Activated T-cell treated with anti-CD3 and anti-CD28 coated beads, Interleukin-2, amount 50 U/mL, for 72 hours (primary cell): ENCODE measurements around the gene MYH15. TPM values are rescaled to one million over a fixed set of nuclear protein-coding genes. Genes with fewer than 3 reads are reported as not detected.

Source experiments
- ATAC-seq, 2 donors: fragments of 150-1000 bp; cut with Tn5 transposase; replicated peaks in 1 of 2; 2 replicates each; pipeline ENCODE4 v1.10.0; 2021; ENCODE audit warnings: moderate library complexity in 2 of 2, mild to moderate bottlenecking in 1 of 2
- DNase-seq, 2 donors: peaks; one replicate each; pipeline ENCODE4 v3.0.0; 2021 to 2022; ENCODE audit warnings: mixed read lengths in 1 of 2
- H3K27ac Mint-ChIP-seq: one replicate; pipeline ENCODE4 v1.8.0; 2022; ENCODE audit warnings: mild to moderate bottlenecking, moderate library complexity, mixed read lengths
- H3K27me3 Mint-ChIP-seq: one replicate; pipeline ENCODE4 v1.8.0; 2022; ENCODE audit warnings: low read depth, mixed read lengths
- H3K36me3 Mint-ChIP-seq, 2 donors: one replicate each; pipeline ENCODE4 v1.8.0; 2022; ENCODE audit warnings: mixed read lengths in 2 of 2, mild to moderate bottlenecking in 1 of 2; ENCODE audit not compliant: insufficient read depth in 2 of 2
- H3K4me1 Mint-ChIP-seq: one replicate; pipeline ENCODE4 v1.8.0; 2022; ENCODE audit warnings: low read depth, mixed read lengths
- H3K4me3 Mint-ChIP-seq, 2 donors: one replicate each; pipeline ENCODE4 v1.8.0; 2022; ENCODE audit warnings: mild to moderate bottlenecking in 2 of 2, mixed read lengths in 2 of 2, moderate library complexity in 2 of 2
- H3K9me3 Mint-ChIP-seq, 2 donors: one replicate each; pipeline ENCODE4 v1.8.0; 2022; ENCODE audit warnings: mixed read lengths in 2 of 2
- total RNA-seq, 2 donors: library from RNA; stranded (reverse); gene quantifications; one replicate each; pipeline ENCODE4 v1.2.3, GENCODE V29; 2022

The MYH15 gene
- total RNA-seq, 2 donors from 2014 or later: 1.3 to 1.8 TPM

DNA sequence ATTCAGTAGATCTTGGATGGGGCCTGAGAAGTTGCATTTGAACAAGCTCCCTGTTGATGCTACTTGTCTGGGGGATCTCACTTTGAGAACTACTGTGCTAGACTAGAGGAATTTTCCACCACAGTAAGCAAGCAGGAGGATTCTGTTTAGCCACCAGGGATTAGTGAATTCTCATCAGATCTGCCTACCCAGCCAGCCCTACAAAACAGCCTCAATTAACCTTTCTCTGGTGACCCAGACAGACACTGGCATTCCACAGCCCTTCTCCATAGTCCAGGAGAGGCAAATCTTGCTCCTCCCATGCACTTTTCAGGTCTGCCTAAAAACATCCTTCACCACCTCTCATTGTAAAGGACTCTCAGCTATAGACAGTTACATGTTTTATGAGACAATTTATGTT, 16.7 kb upstream of the MYH15 start:
- no peaks in the 10 kb centered on the region for H3K36me3 Mint-ChIP-seq
- no peak for ATAC-seq
- peaks cover 16% of the 10 kb centered on the region for H3K27me3 Mint-ChIP-seq

DNA sequence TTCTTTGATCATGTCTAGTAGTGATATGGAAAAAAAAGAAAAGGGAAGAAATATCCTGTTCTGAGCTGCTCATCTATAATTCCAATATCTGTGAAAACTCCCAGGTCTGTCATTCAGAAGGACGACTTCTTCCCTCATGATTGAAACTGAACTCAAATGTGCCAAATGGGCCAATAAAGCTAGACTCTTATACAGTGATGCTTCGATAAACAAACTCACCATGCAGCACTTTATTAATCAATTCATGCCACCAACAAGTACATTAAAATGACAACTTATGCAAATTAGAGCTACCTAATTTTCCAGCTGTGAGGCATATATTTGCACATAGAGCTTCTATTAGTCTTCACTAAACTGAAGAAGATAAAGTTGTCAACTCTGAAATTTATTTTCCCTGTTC, 15.6 kb upstream of the MYH15 start:
- H3K4me1 Mint-ChIP-seq: no peaks in the 10 kb centered on the region
- DNase-seq (no peak), ATAC-seq (no peak)
- H3K36me3 Mint-ChIP-seq: no peaks in the 10 kb centered on the region
- no peak overlapping the region for H3K4me3 Mint-ChIP-seq
- no peak overlapping the region for H3K27ac Mint-ChIP-seq
- peaks cover 16% of the 10 kb centered on the region for H3K27me3 Mint-ChIP-seq
- H3K9me3 Mint-ChIP-seq: peaks cover 0 to 2% of the 10 kb centered on the region in 2 donors

More for the DNA sequence above, 16.7 kb upstream of the MYH15 start:
- H3K4me3 Mint-ChIP-seq: no peak overlapping the region
- no peaks in the 10 kb centered on the region for H3K4me1 Mint-ChIP-seq
- H3K9me3 Mint-ChIP-seq: peaks cover 0 to 2% of the 10 kb centered on the region in 2 donors
- H3K27ac Mint-ChIP-seq: no peak overlapping the region
- DNase-seq: no peak

DNA sequence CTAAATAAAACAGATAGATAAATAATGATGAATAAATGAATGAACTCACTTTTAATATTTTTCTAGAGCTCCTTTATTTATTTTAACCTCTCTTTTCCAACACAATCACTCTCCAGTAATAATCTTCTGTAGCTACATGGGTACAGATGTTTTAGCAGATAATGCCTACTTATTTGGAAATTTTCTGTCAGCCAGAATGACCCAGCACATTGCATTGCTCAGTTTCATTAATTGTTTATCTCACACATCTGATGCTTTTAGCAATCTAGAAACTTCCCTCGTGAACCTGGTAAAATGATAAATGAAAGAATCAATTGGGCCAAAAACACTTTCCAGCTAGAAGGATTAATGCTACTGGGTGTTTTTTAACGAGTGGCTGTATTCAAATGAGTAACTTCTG, 14.9 kb upstream of the MYH15 start:
- no peaks in the 10 kb centered on the region for H3K4me1 Mint-ChIP-seq

GRCh38 chr3:108524537-108524936, 14.1 kb upstream of the MYH15 start:
- no peak for ATAC-seq
- Mint-ChIP-seq H3K9me3 (no peaks in the 10 kb centered on the region), H3K36me3 (no peaks in the 10 kb centered on the region), H3K27me3 (peaks cover 2% of the 10 kb centered on the region), H3K27ac (no peak overlapping the region), H3K4me1 (no peaks in the 10 kb centered on the region), H3K4me3 (no peak overlapping the region)
- no peak for DNase-seq

More for the DNA sequence above, 14.9 kb upstream of the MYH15 start:
- Mint-ChIP-seq H3K27ac (no peak overlapping the region), H3K36me3 (no peaks in the 10 kb centered on the region), H3K27me3 (peaks cover 9% of the 10 kb centered on the region), H3K9me3 (peaks cover 0 to 2% of the 10 kb centered on the region in 2 donors), H3K4me3 (no peak overlapping the region)
- no peak for ATAC-seq
- DNase-seq: no peak

- ATAC-seq: no peak
- Mint-ChIP-seq H3K36me3 (no peaks in the 10 kb centered on the region), H3K27me3 (peaks cover 5% of the 10 kb centered on the region), H3K4me1 (no peaks in the 10 kb centered on the region), H3K27ac (no peak overlapping the region), H3K4me3 (no peak overlapping the region), H3K9me3 (no peaks in the 10 kb centered on the region)
- DNase-seq: no peak
These were observed 8.5 kb upstream of the MYH15 start for GRCh38 chr3:108518895-108519294.

GRCh38 chr3:108516881-108517280, 6.5 kb upstream of the MYH15 start:
- Mint-ChIP-seq H3K9me3 (no peaks in the 10 kb centered on the region), H3K36me3 (no peaks in the 10 kb centered on the region), H3K4me3 (no peak overlapping the region), H3K27me3 (peaks cover 5% of the 10 kb centered on the region), H3K4me1 (no peaks in the 10 kb centered on the region), H3K27ac (no peak overlapping the region)
- DNase-seq (no peak), ATAC-seq (no peak)

DNA sequence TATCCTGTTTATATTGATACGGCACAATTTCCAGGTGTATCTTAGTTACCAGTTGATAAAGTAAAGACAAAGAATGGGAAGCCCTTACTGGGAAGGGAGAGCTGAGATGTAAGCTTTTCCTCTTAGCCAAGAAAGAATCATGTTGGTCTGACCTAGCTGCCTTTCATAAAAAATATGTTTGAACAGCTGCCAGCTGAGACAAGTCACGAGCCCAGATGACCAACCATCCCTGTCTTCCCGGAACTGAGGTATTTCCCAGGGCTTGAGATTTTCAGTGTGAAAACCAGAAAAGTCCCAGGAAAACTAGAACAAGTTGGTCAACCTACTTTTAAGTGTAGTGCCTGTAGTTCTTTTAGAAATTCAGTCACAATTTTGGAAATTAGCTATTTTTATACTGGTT, 3.6 kb upstream of the MYH15 start:
- no peak overlapping the region for H3K27ac Mint-ChIP-seq
- no peak overlapping the region for H3K4me3 Mint-ChIP-seq
- H3K9me3 Mint-ChIP-seq: no peaks in the 10 kb centered on the region
- ATAC-seq: no peak
- DNase-seq: no peak
- peaks cover 5% of the 10 kb centered on the region for H3K27me3 Mint-ChIP-seq
- H3K36me3 Mint-ChIP-seq: no peaks in the 10 kb centered on the region
- no peaks in the 10 kb centered on the region for H3K4me1 Mint-ChIP-seq

GRCh38 chr3:108512671-108513070, 2.3 kb upstream of the MYH15 start:
- peaks cover 5% of the 10 kb centered on the region for H3K27me3 Mint-ChIP-seq
- ATAC-seq (no peak), DNase-seq (no peak)
- no peak overlapping the region for H3K27ac Mint-ChIP-seq
- no peaks in the 10 kb centered on the region for H3K36me3 Mint-ChIP-seq
- H3K4me1 Mint-ChIP-seq: no peaks in the 10 kb centered on the region
- H3K4me3 Mint-ChIP-seq: no peak overlapping the region
- no peaks in the 10 kb centered on the region for H3K9me3 Mint-ChIP-seq

GRCh38 chr3:108511490-108511889, 1.1 kb upstream of the MYH15 start:
- Mint-ChIP-seq H3K27me3 (peaks cover 5% of the 10 kb centered on the region), H3K9me3 (no peaks in the 10 kb centered on the region), H3K27ac (no peak overlapping the region), H3K36me3 (no peaks in the 10 kb centered on the region), H3K4me3 (no peak overlapping the region), H3K4me1 (no peaks in the 10 kb centered on the region)
- DNase-seq (no peak), ATAC-seq (no peak)

- no peaks in the 10 kb centered on the region for H3K4me1 Mint-ChIP-seq
- DNase-seq (no peak), ATAC-seq (no peak)
- no peak overlapping the region for H3K27ac Mint-ChIP-seq
- H3K9me3 Mint-ChIP-seq: no peaks in the 10 kb centered on the region
- peaks cover 5% of the 10 kb centered on the region for H3K27me3 Mint-ChIP-seq
- no peaks in the 10 kb centered on the region for H3K36me3 Mint-ChIP-seq
- no peak overlapping the region for H3K4me3 Mint-ChIP-seq
These were observed 659 bp upstream of the MYH15 start for GRCh38 chr3:108511055-108511454.

DNA sequence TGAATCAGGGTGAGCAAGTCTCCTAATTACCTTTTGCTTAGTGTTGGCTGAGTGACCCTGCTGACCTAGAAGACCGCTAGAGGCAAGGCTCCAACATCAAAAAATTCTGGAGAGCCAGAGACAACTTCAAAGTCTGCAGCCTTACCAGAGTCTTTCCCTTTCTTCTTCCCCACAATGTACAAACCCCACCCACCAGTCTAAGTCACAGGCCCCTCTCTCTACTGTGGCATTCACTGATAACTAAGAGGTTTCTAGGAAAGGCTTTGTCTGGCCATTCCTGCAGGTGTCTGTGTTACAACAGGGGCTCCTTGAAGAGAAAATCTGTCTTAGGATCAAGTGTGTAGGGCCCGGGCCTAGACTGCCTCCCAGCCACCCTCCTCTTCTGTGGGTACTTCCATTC, 525 bp downstream of the MYH15 start:
- ATAC-seq (no peak), DNase-seq (no peak)
- no peaks in the 10 kb centered on the region for H3K36me3 Mint-ChIP-seq
- no peak overlapping the region for H3K27ac Mint-ChIP-seq
- no peaks in the 10 kb centered on the region for H3K9me3 Mint-ChIP-seq
- H3K4me3 Mint-ChIP-seq: no peak overlapping the region
- H3K27me3 Mint-ChIP-seq: no peaks in the 10 kb centered on the region
- no peaks in the 10 kb centered on the region for H3K4me1 Mint-ChIP-seq

DNA sequence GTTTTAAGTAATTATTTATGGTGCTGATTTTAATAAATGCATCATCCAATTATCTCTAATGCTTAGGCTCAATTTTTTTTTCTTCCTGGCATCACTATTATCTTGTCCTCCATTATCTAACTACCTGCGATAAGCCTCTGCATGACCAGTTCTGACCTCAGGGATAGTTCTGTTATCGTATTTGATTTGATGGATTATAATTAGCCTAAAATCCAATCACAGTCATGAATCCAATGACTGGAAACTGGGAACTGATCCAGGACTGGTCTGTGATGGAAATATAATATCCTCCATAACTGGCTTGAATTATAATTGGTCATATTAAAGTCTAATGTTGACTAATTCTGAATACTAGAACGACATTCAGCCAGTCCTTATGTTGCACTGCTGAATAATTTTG, 1.1 kb downstream of the MYH15 start:
- no peak for ATAC-seq
- DNase-seq: no peak
- no peaks in the 10 kb centered on the region for H3K27me3 Mint-ChIP-seq
- no peak overlapping the region for H3K27ac Mint-ChIP-seq
- no peak overlapping the region for H3K4me3 Mint-ChIP-seq
- no peaks in the 10 kb centered on the region for H3K36me3 Mint-ChIP-seq
- H3K9me3 Mint-ChIP-seq: no peaks in the 10 kb centered on the region
- no peaks in the 10 kb centered on the region for H3K4me1 Mint-ChIP-seq

- H3K27ac Mint-ChIP-seq: no peak overlapping the region
- peak in 1 of 2 donors; percentile 30 for ATAC-seq
- no peaks in the 10 kb centered on the region for H3K4me1 Mint-ChIP-seq
- no peak overlapping the region for H3K4me3 Mint-ChIP-seq
- no peaks in the 10 kb centered on the region for H3K27me3 Mint-ChIP-seq
- no peaks in the 10 kb centered on the region for H3K9me3 Mint-ChIP-seq
- H3K36me3 Mint-ChIP-seq: no peaks in the 10 kb centered on the region
- no peak for DNase-seq
These were observed 2.5 kb downstream of the MYH15 start for GRCh38 chr3:108507902-108508301.

GRCh38 chr3:108505811-108506210, 4.6 kb downstream of the MYH15 start:
- H3K4me1 Mint-ChIP-seq: no peaks in the 10 kb centered on the region
- no peak for DNase-seq
- no peaks in the 10 kb centered on the region for H3K36me3 Mint-ChIP-seq
- no peak overlapping the region for H3K4me3 Mint-ChIP-seq
- H3K27ac Mint-ChIP-seq: peak overlapping the region; percentile 39
- no peak for ATAC-seq
- H3K9me3 Mint-ChIP-seq: no peaks in the 10 kb centered on the region
- H3K27me3 Mint-ChIP-seq: no peaks in the 10 kb centered on the region
